Measurements from ENCODE around the gene ITPKB. TPM values are rescaled to one million over a fixed set of nuclear protein-coding genes. Genes with fewer than 3 reads are reported as not detected.
"Not testable (repeated sequence)": the region's sequence is repeated elsewhere in the genome, so short reads cannot be mapped to it uniquely, and the experiment has no call there.

Gene ITPKB
- total and polyA plus RNA-seq, 11 donors = 6.2 to 33.7 (median 17.8) TPM

- ATAC-seq = no peak
- TF ChIP-seq, protein P1, sequence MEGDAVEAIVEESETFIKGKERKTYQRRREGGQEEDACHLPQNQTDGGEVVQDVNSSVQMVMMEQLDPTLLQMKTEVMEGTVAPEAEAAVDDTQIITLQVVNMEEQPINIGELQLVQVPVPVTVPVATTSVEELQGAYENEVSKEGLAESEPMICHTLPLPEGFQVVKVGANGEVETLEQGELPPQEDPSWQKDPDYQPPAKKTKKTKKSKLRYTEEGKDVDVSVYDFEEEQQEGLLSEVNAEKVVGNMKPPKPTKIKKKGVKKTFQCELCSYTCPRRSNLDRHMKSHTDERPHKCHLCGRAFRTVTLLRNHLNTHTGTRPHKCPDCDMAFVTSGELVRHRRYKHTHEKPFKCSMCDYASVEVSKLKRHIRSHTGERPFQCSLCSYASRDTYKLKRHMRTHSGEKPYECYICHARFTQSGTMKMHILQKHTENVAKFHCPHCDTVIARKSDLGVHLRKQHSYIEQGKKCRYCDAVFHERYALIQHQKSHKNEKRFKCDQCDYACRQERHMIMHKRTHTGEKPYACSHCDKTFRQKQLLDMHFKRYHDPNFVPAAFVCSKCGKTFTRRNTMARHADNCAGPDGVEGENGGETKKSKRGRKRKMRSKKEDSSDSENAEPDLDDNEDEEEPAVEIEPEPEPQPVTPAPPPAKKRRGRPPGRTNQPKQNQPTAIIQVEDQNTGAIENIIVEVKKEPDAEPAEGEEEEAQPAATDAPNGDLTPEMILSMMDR (IDR thresholded peaks at IDR 0.05) = no peak
- TF ChIP-seq POLR2A (IDR thresholded peaks at IDR 0.05) = no peak
- intact Hi-C loops (cut with DNase I) = no loop called here
- Histone ChIP-seq H3K4me3 (no peak overlapping the region), H3K36me3 (no peaks in the 10 kb centered on the region), H3K4me1 (peaks cover 0 to 17% (median 10%) of the 10 kb centered on the region in 12 donors), H3K27ac (no peak overlapping the region), H3K9me3 (peaks cover 0 to 5% (median 0%) of the 10 kb centered on the region in 12 donors), H3K27me3 (no peaks in the 10 kb centered on the region)
- WGBS, 4 donors = 84 to 87% (median 86%) methylated on average over 6 of the region's 6 CpGs
- DNase-seq = no peak
Observed at GRCh38 chr1:226776066-226776465, 37.0 kb upstream of the ITPKB start.

DNA sequence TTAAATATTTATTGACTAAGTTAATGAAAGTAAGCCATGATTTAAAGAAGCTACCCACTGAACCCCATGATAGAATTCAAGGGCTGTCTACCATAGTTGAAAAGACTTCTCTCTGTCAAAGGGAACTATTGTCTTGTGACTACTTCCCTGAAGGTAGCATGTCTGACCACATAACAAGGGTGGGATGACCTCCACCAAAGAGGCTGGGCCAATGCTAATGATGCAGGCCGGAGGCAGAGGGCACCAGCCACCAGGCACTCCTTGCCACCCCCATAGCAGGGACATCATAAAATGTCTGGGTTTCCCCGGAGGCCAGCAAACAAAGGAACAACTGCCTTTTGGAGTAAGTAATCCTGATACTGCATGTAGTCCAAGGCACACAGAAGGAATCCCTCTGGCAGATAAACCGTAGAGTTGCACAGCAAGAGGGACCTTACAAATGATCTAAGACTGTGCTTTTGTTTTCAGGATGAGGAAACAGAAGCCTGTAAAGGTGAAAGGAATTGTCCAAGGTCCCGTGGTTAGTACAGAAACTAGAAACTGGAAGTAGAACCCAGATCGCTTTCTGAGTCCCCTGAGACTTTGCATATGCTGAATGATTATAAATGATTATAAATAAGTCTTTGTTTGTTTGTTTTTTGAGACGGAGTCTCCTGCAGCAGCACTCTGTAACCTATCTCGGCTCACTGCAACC is 33.5 kb upstream of the ITPKB start:
- DNase-seq = no peak
- intact Hi-C loops (cut with DNase I) = no loop called here
- TF ChIP-seq, protein P1 (IDR thresholded peaks at IDR 0.05) = no peak
- no peak for TF ChIP-seq POLR2A (IDR thresholded peaks at IDR 0.05)
- WGBS, 4 donors = 74 to 81% (median 78%) methylated on average over 7 of the region's 7 CpGs
- ATAC-seq = no peak
- no peak overlapping the region for H3K4me3 ChIP-seq
- no peaks in the 10 kb centered on the region for H3K27me3 ChIP-seq
- H3K9me3 ChIP-seq = peaks cover 0 to 5% (median 0%) of the 10 kb centered on the region in 12 donors
- H3K4me1 ChIP-seq = no peaks in the 10 kb centered on the region
- no peak overlapping the region for H3K27ac ChIP-seq
- no peaks in the 10 kb centered on the region for H3K36me3 ChIP-seq

GRCh38 chr1:226767170-226767569 is 28.1 kb upstream of the ITPKB start:
- H3K4me1 ChIP-seq, ATAC-seq, H3K36me3 ChIP-seq, H3K9me3 ChIP-seq, DNase-seq, H3K27ac ChIP-seq, H3K4me3 ChIP-seq: not testable (repeated sequence)
- whole genome bisulfite sequencing, 4 donors = 89 to 97% (median 96%) methylated on average over 3 of the region's 3 CpGs
- intact Hi-C loops (cut with DNase I) = loop anchor here in 1 of 10 donors (5.0 kb wide), 1 partner anchor 35 kb away; no protein-coding TSS in a partner anchor
- H3K27me3 ChIP-seq = peaks cover 0 to 28% (median 0%) of the 10 kb centered on the region in 9 donors

DNA sequence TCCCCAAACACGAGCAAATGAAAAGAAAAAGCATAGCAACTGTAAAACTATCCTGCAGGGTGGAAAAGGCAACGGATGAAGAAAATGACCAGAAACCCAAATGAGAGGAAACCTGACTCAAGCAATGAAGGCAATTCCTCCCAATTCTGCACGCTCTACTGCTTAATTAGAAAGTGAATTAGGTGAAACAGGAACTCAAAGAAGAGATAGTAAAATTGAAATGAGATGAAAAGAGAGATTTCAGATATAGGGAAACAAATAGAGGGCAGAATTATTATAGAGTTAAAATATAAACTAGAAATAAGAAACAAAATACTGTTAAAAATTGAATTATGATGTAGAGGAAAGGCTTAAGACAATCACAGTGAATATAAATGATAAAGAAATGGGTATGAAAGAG is 27.5 kb upstream of the ITPKB start:
- Histone ChIP-seq H3K4me3 (no peak overlapping the region), H3K4me1 (no peaks in the 10 kb centered on the region), H3K27me3 (peaks cover 0 to 28% (median 0%) of the 10 kb centered on the region in 9 donors), H3K36me3 (no peaks in the 10 kb centered on the region), H3K27ac (no peak overlapping the region), H3K9me3 (no peaks in the 10 kb centered on the region)
- ATAC-seq (no peak), DNase-seq (no peak)
- intact Hi-C loops (cut with DNase I) = loop anchor here in 1 of 10 donors (5.0 kb wide), 1 partner anchor 36 kb away; no protein-coding TSS in a partner anchor
- WGBS, 4 donors = 87 to 91% (median 88%) methylated on average over 3 of the region's 3 CpGs
- TF ChIP-seq, protein P1 (IDR thresholded peaks at IDR 0.05) = no peak
- TF ChIP-seq POLR2A (IDR thresholded peaks at IDR 0.05) = no peak

Data from heart left ventricle (tissue), 16 donors.